ENCODE data around the gene ETV2.

GRCh38 chr19:35666251-35666913 is 24.8 kb downstream of the ETV2 start, which contains the start of gene UPK1A:
- TF ChIP-seq CTCF (IDR thresholded peaks at IDR 0.05; ENCODE audit: poor library complexity, severe bottlenecking) (no peak), RAD21 (conservative IDR thresholded peaks at IDR 0.05) (no peak), EZH2 (IDR thresholded peaks at IDR 0.05; ENCODE audit: borderline replicate concordance, insufficient read depth, low read length, poor library complexity, severe bottlenecking) (no peak)
